Cerebellar cortex (tissue), 1 donor: Measurements from ENCODE around the gene HLA-DOA.
A peak's percentile ranks its signal among the peaks of the same experiment; 100 is the strongest.

Source experiments
- DNase-seq: peaks from one replicate; pipeline ENCODE4 v3.0.0-alpha.2; 2015; ENCODE audit warnings: low spot score

The HLA-DOA gene

DNA sequence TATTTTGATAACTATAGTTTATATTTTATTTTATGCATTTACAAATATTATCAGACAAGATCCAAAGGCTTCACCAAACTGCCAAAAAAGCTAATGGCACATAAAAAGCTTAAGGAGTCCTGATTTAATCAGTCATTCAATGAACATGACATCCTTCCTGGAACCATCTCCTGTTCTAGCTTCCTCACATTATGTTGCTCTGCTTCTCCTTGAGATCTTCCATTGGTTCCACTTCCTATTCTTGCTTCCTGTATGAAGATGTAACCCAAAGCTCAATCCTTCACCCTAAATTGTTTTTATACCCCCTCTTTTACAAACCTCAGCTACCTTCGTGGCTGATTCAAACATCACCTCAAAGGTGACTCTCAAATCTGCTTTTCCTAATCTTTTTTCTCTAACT is 45.5 kb downstream of the HLA-DOA start:
- no peak for DNase-seq

DNA sequence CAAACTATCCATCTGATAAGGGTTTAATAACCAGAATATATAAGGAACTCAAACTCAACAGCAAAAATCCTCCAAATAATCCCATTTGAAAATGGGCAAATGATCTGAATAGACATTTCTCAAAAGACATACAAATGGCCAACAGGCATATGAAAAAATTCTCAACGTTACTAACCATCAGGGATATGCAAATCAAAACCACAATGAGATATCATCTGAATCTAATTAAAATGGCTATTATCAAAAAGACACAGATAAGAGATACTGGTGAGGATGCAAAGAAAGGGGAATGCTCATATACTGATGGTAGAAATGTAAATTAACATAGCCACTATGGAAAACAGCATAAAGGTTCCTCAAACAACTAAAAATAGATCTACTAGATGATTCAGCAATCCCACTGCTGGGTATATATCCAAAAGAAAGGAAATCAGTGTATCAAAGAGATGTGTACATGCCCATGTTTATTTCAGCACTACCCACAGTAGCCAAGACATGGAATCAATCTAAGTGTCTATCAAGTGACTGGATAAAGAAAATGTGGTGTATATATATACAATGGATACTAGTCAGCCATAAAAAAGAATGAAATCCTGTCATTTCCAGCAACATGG is 47.1 kb downstream of the HLA-DOA start:
- DNase-seq = no peak

DNA sequence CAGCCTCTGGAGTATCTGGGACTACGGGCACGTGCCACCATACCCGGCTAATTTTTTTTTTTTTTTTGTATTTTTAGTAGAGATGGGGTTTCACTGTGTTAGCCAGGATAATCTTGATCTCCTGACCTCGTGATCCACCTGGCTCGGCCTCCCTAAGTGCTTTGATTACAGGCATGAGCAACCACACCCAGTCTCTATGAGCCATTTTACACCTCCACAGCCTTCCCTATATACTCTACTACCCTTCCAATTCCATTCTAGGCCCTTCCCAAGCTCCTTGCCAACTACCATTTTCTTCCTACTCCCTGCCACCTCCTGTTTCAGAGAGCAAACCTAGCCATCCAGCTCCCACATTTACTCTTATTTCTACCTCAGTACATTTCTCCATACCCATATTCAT is 48.8 kb downstream of the HLA-DOA start:
- no peak for DNase-seq

DNA sequence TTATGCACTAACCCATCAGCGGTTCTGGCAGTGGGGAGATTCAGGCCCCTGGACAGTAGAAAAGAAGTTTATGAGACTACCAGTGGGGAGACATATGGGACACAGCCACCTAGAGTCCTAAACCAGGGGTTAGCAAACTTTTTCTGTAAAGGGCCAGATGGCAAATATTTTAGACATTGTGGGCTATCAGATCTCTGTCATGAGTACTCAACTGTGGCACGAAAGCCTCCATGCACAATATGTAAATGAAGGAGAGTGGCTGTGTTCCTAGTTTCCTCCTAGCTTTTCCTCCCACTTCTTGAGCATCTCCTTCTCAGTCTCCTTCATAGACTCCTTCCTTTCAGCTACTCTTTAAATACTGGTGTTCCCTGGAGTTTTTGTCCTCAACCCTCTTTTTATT is 53.2 kb downstream of the HLA-DOA start:
- DNase-seq = no peak

DNA sequence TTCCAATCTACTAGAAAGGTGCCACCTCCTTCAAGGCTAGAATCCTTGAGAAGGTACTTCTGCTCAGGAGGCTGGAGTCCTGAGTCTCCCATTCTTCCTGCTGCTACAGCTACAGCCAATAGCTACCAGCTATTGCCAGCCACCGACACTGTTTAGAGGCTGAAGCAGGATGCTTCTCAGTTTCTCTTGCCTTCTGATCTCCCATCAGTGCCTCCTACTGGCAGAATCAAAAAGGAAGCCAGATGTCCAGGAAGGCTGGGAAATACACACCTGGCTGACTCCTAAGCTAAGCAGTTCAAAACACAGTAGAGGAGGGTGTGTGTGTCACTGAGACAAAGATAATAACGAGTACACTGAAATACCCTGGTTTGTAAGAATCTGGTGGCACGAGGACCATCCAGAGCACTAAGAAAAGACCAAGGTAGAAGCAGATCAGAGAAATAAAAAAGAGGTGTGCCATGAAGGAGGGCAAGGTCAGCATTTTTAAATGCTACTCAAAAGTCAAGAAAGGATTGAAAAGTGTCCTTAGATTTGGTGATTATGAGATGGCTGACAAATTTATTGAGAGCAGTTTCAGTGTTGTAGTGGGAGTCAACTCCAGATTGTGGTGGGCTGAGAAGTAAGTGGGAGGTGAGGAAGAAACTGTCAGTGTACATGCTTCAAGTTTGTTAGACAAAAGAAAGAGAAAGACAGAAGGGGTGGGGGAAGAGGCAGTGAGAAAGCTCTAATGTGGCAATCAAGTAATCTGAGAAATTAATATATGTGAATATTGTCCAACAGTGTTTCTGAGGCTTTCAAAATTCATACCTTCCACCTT is 54.2 kb downstream of the HLA-DOA start:
- DNase-seq = peak; percentile 38

DNA sequence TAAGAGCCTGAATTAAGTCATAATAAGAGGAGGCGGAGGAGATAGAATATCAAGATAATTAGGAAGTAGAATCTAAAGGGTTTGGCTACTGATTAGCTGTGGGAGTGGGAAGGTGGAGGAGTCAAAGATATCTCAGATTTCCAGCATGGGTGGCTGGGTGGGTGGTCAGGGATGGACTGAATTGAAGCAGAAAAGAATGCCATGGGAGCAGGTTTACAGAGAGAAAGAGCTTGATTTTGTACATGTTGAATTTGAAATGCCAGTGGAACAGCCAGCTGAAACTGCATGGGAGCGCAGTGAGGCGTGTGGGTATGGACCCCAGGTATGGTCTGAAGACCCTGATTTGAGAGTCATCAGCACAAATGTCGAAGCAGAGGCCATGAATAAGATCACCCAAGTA is 55.1 kb downstream of the HLA-DOA start:
- DNase-seq = no peak
